Thyroid gland (tissue), 4 donors: ENCODE results near the gene GALNTL6. TPM values are rescaled to one million over a fixed set of nuclear protein-coding genes. Genes with fewer than 3 reads are reported as not detected.

Experiments
- DNase-seq, 2 donors: peaks; one replicate each; pipeline ENCODE4 v3.0.0-alpha.2; 2019
- H3K27ac ChIP-seq, 3 donors: fragments of 200-600 bp; sonication (generic); 1 replicate in 2 of 3; 2 replicates in 1 of 3; pipeline ENCODE4 v1.5.1; 2016 to 2019; ENCODE audit warnings: mild to moderate bottlenecking in 1 of 3, moderate library complexity in 1 of 3
- H3K27me3 ChIP-seq: fragments of 200-600 bp; sonication (generic); one replicate; pipeline ENCODE4 v1.5.1; 2019
- H3K36me3 ChIP-seq, 2 donors: fragments of 200-600 bp; sonication (generic); one replicate each; pipeline ENCODE4 v1.5.1; 2016 to 2019
- H3K4me1 ChIP-seq, 2 donors: fragments of 200-600 bp; sonication (generic); one replicate each; pipeline ENCODE4 v1.5.1; 2017 to 2019
- H3K4me3 ChIP-seq, 3 donors: fragments of 200-600 bp; sonication (generic); replicated peaks in 1 of 3; 1 replicate in 2 of 3; 2 replicates in 1 of 3; pipeline ENCODE4 v1.5.1; 2016; ENCODE audit warnings: mild to moderate bottlenecking in 1 of 3
- H3K9me3 ChIP-seq: fragments of 200-600 bp; sonication (generic); one replicate; pipeline ENCODE4 v1.5.1; 2017
- POLR2A ChIP-seq, 2 donors: fragments of 450-650 bp; IDR thresholded peaks; one replicate each; pipeline ENCODE4 v1.6.1; 2017; ENCODE audit warnings: antibody characterized with exemption in 2 of 2, mild to moderate bottlenecking in 2 of 2, moderate library complexity in 1 of 2
- WGBS, 2 donors: methylation state at CpG; one replicate each; pipeline ENCODE4 v1.1.5; 2017; 5-methylcytosine and 5-hydroxymethylcytosine counted together
- intact Hi-C: fragments of 100-400 bp; cut with DNase I; formaldehyde crosslinking; loops from one replicate; pipeline ENCODE4 v1.15.1; 2023
- total RNA-seq, 4 donors: library from RNA; depleted of rRNA; stranded (reverse); fragments of >200 nt; gene quantifications; one replicate each; pipeline ENCODE4 v1.2.3, GENCODE V29; 2016
- TF ChIP-seq, protein P1 (sequence below), 6 experiments: fragments of 200-600 bp in 3 of 6; fragments of 450-650 bp in 3 of 6; sonication (generic) in 3 of 6; IDR thresholded peaks; one replicate each; pipeline ENCODE4 v1.5.1; 2016 to 2019; ENCODE audit warnings: antibody characterized with exemption in 6 of 6, mild to moderate bottlenecking in 2 of 6, inconsistent platforms in 1 of 6, moderate library complexity in 1 of 6

The GALNTL6 gene
- total RNA-seq, 4 donors from 2014 or later, result not detected

DNA sequence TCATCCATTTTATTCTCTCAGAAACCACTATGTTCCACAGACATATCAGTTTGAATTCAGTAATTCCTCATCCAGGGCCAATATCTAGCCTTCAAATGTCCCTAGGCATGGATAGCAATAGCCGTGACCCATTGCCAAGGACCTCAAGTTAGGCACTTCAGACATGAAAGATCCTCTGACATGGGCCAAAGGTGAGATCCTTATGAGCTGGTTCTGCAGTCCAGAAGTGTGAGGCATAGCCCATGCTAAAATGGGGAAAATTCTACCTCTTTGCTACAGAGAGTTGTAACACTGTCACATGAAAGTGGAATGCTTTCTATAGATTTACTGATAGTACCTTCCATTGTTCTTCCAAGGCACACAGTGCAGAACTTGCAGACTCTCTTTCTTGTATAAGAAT lies 1005.7 kb downstream of the GALNTL6 start:
- peaks cover 0 to 4% of the 10 kb centered on the region in 2 donors for H3K4me1 ChIP-seq
- no peaks in the 10 kb centered on the region for H3K9me3 ChIP-seq
- no peak overlapping the region for H3K4me3 ChIP-seq
- no peaks in the 10 kb centered on the region for H3K36me3 ChIP-seq
- TF ChIP-seq, protein P1, sequence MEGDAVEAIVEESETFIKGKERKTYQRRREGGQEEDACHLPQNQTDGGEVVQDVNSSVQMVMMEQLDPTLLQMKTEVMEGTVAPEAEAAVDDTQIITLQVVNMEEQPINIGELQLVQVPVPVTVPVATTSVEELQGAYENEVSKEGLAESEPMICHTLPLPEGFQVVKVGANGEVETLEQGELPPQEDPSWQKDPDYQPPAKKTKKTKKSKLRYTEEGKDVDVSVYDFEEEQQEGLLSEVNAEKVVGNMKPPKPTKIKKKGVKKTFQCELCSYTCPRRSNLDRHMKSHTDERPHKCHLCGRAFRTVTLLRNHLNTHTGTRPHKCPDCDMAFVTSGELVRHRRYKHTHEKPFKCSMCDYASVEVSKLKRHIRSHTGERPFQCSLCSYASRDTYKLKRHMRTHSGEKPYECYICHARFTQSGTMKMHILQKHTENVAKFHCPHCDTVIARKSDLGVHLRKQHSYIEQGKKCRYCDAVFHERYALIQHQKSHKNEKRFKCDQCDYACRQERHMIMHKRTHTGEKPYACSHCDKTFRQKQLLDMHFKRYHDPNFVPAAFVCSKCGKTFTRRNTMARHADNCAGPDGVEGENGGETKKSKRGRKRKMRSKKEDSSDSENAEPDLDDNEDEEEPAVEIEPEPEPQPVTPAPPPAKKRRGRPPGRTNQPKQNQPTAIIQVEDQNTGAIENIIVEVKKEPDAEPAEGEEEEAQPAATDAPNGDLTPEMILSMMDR (IDR thresholded peaks at IDR 0.05), result no peak
- no peak for TF ChIP-seq POLR2A (IDR thresholded peaks at IDR 0.05)
- H3K27me3 ChIP-seq, result no peaks in the 10 kb centered on the region
- intact Hi-C loops, result no loop called here
- no peak for DNase-seq
- H3K27ac ChIP-seq, result no peak overlapping the region
- WGBS, 2 donors, result 77 to 100% methylated on average over 1 of the region's 1 CpG

DNA sequence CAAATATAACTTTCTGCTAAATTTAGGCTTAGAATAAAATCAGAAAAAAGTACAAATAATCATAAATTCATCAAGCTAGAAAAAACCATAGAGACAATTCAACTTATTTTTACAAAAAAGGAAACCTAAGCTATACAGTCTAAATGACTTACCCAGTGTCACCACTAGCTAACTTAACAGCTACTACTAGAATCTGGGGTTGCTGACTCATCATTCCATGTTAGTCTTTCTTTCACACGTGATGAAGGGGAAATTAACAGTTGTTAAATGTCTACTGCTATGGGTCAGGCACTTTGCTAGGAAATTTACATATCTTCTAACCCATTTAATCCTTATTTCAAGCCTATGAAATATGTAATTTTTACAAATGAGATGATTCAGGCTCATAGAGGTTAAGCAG lies 1006.1 kb downstream of the GALNTL6 start:
- Histone ChIP-seq H3K27me3 (no peaks in the 10 kb centered on the region), H3K4me3 (no peak overlapping the region), H3K4me1 (peaks cover 0 to 4% of the 10 kb centered on the region in 2 donors), H3K9me3 (no peaks in the 10 kb centered on the region), H3K27ac (no peak overlapping the region), H3K36me3 (no peaks in the 10 kb centered on the region)
- DNase-seq, result no peak
- intact Hi-C loops, result no loop called here
- TF ChIP-seq POLR2A (IDR thresholded peaks at IDR 0.05), result no peak
- TF ChIP-seq, protein P1 (IDR thresholded peaks at IDR 0.05), result no peak
- 56 to 64% methylated on average over 1 of the region's 1 CpG for WGBS, 2 donors

DNA sequence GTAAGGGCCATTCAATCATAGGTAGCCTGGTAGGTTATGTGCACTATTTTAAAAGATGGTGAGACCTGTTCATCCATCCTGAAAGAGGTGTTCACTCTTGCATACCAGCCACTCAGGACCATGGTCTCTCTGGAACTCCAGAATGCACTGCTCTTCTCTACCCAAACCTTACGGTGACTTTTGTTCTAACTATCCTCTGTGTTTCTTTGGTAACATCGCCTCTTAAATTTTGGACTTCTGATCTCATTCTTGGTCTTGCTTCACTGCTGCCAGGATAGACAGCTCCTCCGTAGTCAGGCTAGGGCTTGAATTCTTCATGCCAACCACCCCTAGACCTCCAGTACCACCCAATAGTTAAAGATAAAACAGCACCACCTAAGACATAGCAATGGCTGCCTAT lies 1009.1 kb downstream of the GALNTL6 start:
- no peak for DNase-seq
- Histone ChIP-seq H3K9me3 (no peaks in the 10 kb centered on the region), H3K27ac (no peak overlapping the region), H3K27me3 (no peaks in the 10 kb centered on the region), H3K36me3 (no peaks in the 10 kb centered on the region), H3K4me3 (no peak overlapping the region), H3K4me1 (peaks cover 6 to 15% of the 10 kb centered on the region in 2 donors)
- 64 to 69% methylated on average over 3 of the region's 3 CpGs for WGBS, 2 donors
- no peak for TF ChIP-seq POLR2A (IDR thresholded peaks at IDR 0.05)
- TF ChIP-seq, protein P1 (IDR thresholded peaks at IDR 0.05), result no peak
- intact Hi-C loops, result no loop called here

DNA sequence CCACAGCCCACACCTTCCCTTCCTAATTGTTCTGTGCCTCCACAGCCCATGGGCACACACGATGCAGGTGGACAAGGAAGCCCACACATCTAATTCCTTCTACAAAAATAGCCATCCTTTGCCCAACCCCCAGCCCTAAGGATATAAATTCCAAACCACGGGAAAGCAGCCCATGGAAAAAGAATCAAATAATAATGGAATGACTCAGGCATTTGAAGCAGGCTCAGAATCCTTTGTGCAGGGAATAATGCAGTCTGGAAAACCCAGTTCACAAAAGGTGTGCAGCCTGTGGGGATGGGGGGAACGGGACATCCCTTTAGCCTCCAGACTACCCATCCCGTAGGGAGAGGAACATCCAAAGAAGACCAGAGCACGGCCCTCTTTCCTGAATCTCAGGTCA lies 1013.1 kb downstream of the GALNTL6 start:
- Histone ChIP-seq H3K4me3 (no peak overlapping the region), H3K27ac (no peak overlapping the region), H3K36me3 (no peaks in the 10 kb centered on the region), H3K9me3 (no peaks in the 10 kb centered on the region), H3K27me3 (no peaks in the 10 kb centered on the region), H3K4me1 (peaks cover 6 to 15% of the 10 kb centered on the region in 2 donors)
- DNase-seq, result no peak
- TF ChIP-seq, protein P1 (IDR thresholded peaks at IDR 0.05), result no peak
- TF ChIP-seq POLR2A (IDR thresholded peaks at IDR 0.05), result no peak
- intact Hi-C loops, result no loop called here
- 70 to 72% methylated on average over 5 of the region's 5 CpGs for WGBS, 2 donors

DNA sequence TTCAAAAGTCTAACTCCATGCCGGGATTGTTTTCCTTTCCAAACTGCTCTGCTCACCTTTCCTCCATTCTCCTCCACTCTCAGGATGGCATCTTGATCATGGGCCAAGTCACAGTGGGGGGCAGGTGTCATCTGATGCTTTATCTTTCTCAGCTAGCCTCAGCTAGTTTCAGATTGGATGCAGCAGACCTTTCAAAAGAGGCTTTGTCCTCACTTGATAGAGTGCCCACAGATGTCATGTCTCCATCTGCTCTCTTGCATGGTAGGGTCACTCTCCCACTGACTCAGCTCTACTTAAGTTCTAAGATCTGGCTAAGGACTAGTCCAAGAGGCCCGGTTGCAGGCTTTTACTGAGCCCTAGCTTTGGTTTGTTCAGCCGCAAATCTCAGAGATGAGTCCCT lies 1013.7 kb downstream of the GALNTL6 start:
- intact Hi-C loops, result no loop called here
- Histone ChIP-seq H3K4me3 (no peak overlapping the region), H3K9me3 (no peaks in the 10 kb centered on the region), H3K4me1 (peaks cover 6 to 15% of the 10 kb centered on the region in 2 donors), H3K27ac (no peak overlapping the region), H3K36me3 (no peaks in the 10 kb centered on the region), H3K27me3 (no peaks in the 10 kb centered on the region)
- WGBS, 2 donors, result 88 to 92% methylated on average over 3 of the region's 3 CpGs
- TF ChIP-seq POLR2A (IDR thresholded peaks at IDR 0.05), result no peak
- TF ChIP-seq, protein P1 (IDR thresholded peaks at IDR 0.05), result no peak
- no peak for DNase-seq
